ENCODE results near the gene MPPED2.

GRCh38 chr11:30478923-30479322 is 107.2 kb downstream of the MPPED2 start:
- TF ChIP-seq, protein P1, sequence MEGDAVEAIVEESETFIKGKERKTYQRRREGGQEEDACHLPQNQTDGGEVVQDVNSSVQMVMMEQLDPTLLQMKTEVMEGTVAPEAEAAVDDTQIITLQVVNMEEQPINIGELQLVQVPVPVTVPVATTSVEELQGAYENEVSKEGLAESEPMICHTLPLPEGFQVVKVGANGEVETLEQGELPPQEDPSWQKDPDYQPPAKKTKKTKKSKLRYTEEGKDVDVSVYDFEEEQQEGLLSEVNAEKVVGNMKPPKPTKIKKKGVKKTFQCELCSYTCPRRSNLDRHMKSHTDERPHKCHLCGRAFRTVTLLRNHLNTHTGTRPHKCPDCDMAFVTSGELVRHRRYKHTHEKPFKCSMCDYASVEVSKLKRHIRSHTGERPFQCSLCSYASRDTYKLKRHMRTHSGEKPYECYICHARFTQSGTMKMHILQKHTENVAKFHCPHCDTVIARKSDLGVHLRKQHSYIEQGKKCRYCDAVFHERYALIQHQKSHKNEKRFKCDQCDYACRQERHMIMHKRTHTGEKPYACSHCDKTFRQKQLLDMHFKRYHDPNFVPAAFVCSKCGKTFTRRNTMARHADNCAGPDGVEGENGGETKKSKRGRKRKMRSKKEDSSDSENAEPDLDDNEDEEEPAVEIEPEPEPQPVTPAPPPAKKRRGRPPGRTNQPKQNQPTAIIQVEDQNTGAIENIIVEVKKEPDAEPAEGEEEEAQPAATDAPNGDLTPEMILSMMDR (IDR thresholded peaks at IDR 0.05), result no peak
- TF ChIP-seq POLR2AphosphoS5 (IDR thresholded peaks at IDR 0.05), result no peak
